ENCODE measurements around the gene PRND.
"Not testable (repeated sequence)": the region's sequence is repeated elsewhere in the genome, so short reads cannot be mapped to it uniquely, and the experiment has no call there.

Gene PRND

DNA sequence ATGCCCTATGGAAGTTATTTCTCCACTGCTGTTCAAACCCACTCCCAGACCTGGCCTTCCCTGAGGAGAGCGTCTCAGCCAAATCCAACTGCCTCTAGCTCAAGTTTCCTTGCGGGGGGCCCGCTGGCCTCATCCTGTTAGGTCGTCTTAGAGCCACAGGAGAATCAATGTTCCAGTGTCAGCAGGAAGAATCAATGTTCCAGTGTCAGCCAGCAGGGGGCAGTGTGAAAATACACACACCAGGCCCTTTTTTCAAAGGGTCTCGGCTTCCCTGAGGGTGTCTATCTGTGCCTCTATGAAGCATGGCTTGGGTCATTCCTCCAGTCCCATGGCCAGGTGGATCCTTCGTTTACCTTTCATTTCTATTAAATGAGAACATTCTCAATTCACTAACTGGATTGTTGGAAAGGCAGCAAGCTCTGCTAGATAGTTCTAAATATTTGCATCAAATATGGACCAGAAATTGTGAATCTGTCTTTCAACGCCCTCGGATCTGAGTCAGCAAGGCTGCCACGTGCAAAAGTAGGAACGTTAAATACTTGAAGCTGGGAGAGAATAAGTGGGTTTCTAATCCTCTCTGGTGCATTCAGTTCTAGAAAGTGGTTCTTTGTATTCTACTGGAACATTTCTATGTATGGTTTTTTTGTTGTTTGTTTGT is 19.2 kb downstream of the PRND start:
- DNase-seq, result peak; percentile 77

DNA sequence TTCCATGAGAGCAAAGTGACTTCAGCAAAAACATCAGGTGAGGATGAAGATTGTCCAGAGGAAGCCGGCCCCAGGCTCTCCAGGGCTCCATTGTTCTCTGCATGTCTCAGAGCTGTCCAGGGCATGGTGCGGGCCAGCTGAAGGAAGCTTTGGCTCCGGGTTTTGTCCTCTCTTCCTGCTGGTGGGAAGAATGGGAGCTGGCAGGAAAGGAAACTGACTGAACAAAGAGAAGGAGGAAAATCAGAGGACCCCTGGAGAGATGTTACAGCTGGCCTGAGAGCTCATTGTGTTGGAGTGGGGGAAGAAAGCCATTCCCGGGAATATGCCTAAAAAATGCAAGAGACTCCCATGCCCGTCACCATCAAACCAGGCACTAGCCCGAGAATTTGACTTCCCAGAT is 27.1 kb downstream of the PRND start:
- no peak for DNase-seq

DNA sequence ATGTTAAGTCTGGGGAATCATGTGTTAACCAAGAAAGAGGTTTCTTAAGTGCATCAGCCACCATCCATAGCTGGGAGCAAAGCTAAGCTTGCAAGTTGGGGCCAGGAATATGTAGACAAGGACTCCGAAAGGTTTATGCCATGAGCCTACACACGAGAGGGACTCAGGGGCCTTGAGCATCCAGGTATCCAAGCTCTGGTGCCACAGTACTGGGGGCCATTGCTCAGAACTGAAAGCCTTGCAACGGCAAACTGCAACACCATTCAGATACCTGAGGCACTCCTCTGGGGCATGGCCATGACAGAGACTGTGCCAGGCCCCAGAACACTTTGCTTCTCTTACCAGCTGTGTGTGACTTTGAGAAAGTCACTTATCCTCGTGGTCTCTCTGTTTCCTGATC is 27.6 kb downstream of the PRND start:
- DNase-seq, result no peak

DNA sequence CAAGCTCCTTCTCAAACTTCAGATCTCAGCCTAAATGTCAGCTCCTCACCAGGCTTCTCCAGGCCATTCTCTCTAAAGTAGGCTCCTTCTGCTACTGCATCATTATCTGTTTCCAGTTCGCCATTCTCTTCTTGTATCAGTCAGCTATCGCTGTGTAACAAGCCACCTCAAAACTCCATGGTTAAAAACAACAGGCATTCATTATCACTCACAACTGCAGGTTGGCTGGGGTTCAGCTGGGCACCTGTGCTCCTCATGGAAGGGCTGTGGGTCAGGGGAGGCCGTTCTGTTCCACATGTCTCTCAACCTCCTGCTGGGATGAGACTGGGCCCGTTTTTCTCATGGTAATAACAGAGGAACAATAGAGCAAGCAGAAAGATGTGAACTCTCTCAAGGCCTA is 28.7 kb downstream of the PRND start:
- no peak for DNase-seq

DNA sequence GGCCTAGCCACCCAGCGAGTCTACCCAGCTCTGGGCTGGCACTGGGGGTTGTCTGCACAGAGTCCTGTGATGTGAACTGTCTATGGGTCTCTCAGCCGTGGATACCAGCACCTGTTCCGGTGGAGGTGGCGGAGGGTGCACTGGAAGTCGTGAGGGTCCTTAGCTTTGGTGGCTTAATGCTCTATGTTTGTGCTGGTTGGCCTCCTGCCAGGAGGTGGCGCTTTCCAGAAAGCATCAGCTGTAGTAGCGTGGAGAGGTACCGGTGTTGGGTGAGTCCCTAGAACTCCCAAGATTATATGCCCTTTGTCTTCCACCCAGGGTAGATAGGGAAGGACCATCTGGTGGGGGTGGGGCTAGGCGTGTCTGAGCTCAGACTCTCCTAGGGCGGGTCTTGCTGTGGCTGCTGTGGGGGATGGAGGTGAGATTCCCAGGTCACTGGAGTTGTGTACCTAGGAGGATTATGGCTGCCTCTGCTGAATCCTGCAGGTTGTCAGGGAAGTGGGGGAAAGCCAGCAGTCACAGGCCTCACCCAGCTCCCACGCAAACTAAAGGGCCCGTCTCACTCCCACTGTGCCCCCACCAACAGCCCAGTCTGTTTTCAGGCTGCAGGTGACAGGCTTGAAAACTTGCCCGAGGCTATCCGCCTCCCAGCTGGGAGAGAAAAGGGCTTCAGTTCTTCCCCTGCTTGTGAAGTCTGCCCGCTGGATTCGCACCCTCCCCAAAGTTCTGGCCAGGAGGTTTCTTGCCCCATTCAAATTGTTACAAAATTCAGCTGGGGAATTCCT is 37.6 kb downstream of the PRND start:
- DNase-seq, result peak; percentile 65

DNA sequence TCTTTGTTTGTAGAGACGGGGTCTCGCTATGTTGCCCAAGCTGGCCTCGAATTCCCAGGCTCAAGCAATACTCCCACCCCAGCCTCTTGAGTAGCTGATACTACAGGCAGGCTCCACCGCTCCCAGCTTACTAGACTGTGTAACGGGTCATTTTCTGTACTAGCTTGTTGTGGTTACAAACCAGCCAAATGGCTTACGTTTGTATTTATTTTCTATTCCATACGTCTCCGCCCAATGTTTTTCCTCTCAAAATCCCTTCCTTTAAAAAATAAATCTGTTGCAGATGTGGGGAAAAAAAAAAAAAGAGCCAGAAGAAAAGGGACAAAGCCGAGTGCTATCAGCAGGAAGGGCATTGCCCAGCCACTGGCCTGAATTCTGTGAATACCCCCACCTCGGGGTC is 41.6 kb downstream of the PRND start:
- no peak for DNase-seq

DNA sequence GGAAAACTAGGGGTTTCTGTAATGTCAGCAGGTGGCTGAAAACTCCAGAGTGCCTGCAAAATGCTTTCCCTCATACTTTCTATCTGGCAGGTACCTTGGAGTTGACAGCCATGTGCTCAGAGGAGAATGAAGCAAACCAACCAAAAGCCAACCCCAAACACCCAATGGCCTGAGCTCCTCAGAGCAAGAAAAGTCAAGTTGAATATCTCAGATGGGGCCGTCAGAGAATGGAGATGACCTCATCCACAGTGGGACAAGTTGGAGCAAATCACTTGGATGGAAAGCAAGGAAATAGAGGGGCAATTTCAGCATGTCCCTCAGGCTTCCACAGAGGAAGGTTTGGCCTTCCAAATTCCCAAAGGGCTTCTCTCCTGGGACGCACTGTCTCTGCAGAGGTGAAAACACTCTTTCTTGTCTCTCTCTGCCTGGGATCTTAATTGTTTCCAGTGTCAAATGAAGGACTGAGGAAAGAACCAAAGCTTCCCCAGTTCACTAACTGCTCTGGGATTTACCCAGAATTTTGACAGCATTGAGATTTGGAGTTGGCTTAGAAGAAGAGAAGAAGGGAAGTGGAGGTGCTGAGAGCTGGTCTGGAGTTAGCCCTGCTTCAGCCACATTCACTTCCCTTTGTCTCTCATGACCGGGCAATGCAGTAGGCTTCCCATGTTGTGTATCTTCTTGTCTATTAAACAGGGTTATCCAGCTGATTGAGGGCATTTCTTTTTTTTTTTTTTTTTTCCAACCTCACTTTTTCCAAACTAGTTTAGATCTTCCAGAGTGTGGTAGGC is 42.2 kb downstream of the PRND start:
- no peak for DNase-seq

DNA sequence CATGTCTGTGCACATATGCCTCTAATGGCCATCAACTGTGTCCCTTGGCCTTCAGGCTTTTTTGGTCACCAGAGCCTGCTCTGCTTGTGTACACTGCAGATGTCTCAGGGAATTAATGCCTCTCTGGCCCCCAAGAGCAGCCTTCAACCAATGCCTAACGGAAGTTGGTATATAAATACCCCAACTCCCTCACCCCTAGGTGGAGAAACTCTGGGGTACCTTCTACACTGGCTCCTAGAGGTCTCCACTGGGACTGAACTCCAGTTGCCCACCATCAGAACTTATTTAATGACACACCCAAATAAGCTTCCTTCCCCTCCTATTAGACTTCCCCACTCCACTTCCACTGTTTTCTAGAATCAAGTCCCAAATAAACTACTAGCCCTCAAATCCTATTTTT is 43.1 kb downstream of the PRND start:
- DNase-seq, result no peak

DNA sequence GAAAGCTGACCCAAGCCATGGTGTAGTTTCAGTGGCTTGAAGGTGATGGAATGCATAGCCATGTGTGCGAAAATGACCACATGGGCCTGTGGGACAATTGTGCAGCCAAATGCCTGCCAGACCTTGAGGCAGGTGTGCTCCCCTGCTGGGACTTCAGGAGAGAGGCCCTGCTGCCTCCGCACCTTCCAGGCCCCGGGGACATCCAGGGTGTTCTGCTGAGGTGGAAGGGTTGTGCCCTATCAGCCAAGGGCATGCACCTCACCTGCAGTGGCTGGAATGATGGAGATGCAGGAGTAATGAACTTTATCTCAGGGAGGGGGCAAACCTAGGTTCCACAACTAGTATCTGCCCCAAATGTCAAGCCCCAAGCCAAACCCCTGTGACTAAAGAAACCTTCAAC is 44.0 kb downstream of the PRND start:
- DNase-seq, result no peak

DNA sequence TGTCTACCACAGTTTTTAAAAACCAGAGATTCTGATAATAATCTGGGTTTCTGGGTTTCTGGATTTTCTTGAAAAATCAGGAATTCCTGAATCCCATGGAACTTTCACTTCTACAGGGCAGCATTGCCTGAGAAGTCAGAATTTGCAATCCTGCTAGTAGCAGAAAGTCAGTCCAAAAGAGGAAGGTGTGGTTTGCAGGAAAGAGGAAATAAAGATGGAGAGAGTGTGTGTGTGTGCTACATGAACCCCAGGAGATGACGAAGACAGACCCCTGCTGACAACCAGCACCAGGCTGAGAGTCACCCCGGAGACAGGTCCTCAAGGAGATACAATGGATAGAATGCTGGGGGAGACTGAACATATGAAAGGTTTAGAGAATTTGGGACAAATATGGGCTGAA is 44.9 kb downstream of the PRND start:
- DNase-seq, result no peak

DNA sequence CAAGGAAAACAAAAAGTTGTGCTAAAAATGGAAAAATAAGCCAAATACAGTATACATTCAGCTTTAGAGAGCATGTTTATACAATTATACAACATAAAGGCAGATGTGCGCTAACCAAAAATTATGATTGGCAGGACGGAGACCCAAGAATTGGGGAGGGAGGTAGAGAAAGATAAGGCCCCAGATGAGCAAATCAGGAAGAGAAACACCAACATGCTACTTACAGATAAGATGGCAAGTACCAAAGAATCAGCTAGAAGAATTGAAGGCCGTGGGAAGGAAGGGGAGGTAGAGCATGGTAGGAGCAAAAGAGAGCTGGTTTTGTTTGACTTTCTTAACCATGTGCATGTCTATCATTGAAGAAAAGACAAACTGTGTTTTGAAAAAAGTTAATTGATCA is 45.4 kb downstream of the PRND start:
- no peak for DNase-seq

DNA sequence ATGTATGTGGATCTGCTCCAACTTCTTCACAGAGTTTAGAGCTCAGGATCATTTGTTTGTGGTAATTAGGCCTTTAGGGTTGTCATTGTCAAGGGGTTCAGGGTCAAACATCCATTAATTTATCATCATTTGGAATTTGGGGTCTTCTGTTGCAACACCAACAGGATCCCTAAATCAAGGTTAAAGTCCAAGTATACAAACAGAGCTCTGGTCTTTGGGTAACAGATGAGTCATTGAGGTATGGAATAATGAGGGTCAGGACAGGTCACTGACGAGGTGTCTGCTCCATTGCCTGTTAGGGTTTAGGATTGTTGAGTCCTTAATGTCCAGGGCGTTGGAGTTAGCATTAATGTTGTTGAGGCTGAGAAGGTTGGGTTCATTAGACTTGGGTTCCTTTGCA is 47.6 kb downstream of the PRND start:
- no peak for DNase-seq

DNA sequence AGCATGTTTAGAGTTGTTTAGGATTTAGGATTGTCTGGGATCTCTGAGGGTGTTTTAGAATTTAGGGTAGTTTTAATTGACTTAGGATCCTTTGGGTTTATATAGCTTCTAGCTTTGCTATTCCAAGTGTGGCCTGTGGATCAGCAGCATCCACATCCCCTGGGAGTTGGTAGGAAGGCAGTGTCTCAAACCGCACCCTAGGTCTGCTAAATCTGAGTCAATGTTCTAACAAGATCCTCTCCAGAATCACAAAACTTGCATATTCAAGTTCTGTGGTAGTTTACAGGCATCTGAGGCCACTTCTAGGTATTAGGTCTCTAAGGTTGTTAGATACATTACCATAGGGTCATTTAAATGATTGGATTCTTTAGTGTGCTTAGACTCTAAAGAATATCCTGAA is 48.3 kb downstream of the PRND start:
- no peak for DNase-seq

DNA sequence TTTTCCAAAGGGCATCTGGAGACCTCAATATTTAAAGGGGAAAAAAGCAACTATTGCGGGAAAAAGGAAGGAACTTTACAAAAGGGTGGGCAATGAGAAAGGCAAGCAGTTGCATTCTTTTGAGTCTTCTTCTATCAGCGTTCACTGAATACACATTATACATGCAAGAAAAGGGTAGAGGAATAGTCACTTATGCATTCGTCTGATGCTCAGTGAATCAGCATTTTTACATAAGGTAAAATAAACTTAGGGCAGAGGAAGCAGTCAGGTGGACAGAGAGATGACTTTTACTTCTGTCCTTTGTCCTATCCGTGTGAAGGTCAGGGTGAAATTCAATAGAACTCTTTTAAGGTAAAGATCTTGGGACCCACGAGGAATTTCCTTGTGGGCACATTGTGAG is 49.3 kb downstream of the PRND start:
- no peak for DNase-seq

DNA sequence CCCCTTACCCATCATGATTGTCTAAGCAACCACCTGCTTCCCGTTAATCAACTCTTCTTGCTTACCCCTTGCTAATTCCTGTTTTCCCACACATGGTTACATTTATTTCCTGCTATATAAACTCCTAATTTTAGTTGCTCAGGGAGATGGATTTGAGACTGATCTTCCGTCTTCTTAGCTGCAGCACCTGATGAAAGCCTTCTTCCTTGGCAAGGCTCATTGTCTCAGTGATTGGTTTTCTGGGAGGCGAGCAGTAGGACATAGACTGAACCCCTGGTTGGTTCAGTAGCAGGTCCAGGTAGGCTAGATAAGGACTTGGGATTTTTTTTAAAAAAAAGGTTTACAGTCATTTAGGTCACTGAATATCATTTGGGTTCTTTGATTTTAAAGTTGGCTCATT is 50.4 kb downstream of the PRND start:
- no peak for DNase-seq

DNA sequence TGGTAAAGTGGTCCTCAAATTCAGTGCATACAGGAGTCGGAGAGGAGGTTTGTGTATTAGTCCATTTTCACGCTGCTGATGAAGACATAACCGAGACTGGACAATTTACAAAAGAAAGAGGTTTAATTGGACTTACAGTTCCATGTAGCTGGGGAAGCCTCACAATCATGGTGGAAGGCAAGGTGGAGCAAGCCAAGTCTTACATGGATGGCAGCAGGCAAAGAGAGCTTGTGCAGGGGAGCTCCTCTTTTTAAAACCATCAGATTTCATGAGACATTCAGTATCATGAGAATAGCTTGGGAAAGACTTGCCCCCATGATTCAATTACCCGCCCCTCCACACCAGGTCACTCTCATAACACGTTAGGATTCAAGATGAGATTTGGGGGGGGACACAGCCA is 51.3 kb downstream of the PRND start:
- DNase-seq, result not testable (repeated sequence)

DNA sequence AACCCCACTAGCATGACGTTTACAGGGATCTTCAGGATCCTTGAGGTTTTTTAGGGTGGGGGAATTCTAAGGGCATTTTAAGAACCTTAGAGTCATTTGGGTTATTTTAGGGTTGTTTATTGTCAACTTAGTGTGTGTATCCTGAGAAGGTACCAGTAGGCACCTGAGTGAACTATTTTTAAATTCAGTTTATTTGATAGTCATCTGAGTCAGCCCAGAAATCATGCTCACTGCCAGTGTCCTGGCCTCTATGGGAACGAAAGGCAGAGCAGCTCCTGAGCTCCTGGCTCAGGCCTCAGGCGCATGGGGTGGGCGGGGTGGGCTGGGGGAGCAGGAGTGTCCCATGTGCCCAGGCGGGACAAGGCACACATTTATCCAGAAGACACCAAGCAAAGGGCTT is 52.0 kb downstream of the PRND start:
- no peak for DNase-seq

DNA sequence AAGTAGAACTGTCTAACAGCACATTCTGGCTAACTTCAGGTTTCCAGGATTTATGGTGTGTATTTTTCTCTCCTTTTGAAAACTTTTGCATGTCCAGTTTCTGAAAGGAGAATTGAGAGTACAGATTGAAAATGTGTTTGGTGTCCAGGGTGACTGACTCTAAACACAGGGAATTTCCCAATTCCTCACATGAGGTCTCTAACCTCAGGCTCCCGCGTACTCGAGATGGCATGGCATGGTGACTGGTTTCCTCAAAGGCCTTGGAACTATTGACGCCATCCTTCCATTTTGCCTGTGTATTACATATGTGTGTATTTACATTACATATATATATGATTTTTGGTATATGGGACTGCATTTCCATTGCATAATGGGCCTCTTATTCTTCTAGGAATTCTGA is 52.5 kb downstream of the PRND start:
- DNase-seq, result no peak

DNA sequence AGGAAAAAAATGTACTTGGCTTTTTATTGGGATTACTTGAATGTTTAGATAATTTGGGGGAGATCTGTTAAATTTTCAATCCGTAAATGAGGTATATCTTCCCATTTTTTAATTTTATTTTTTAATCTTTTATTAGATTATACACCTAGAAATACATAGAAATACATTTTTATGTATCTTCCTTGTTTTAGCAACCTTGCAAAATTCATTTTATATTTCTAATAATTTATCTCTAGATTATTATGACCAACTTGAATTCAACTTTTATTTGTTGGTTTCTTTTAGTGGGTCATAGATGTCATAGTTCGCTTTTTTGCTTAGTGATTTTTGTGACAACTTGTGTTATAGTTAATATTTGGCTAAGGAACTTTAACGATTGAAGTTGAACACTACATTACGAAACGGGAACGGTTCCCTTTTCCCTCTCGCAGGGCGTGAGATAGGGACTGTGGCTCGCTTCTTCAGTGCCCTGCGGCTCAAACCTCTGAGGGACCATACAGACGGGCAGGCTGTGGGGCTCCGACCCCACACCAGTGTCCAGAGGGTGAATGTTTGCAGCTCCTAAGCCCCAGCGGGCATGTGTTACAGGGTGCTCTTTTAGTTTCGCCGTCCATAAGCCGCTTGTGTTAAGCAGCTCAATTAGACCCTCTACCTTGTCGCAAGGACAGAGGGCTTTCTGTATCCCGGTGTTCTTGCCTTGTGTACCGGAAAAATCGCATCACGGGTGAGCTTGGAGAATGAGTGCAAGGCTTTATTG is 53.8 kb downstream of the PRND start:
- DNase-seq, result no peak

DNA sequence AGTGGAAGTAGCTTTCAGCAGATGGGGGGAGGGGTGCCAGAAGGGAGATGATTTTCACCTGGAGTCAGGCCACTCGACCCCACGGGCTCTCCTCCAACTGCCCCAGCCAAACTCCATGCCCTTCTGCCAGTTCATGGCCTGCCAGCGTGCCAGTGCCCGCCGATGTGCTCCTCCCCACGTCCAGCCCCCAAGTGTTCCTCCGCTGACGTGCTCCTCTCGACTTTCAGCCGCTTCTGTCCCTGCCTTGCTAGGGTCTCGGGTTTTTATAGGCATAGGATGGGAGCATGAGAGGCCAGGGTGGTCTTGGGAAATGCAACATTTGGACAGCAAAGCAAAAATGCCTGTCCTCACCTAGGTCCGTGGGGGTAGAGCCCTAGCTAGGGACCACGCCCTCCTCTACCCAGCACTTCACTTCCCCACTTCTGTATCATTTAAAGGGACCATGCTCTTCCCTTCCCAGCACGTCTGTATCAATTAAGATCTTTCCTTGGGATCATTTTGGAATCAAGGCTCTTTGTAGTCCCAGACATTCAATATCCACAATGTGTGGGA is 54.4 kb downstream of the PRND start:
- DNase-seq, result no peak

Measured in stimulated activated CD4-positive, alpha-beta T cell treated with anti-CD3 and anti-CD28 coated beads, Interleukin-15, amount 100 ng/mL, for 24 hours (primary cell).